RKO (cell line): Measurements from ENCODE around the gene ANKRD11.
A peak's percentile ranks its signal among the peaks of the same experiment; 100 is the strongest.
"Not testable (repeated sequence)": the region's sequence is repeated elsewhere in the genome, so short reads cannot be mapped to it uniquely, and the experiment has no call there.

Source experiments
- DNase-seq: peaks from one replicate; pipeline ENCODE4 v3.0.0-alpha.2; 2016; ENCODE audit warnings: low spot score

ANKRD11 gene

GRCh38 chr16:89478576-89479221 lies 11.7 kb downstream of the ANKRD11 start:
- DNase-seq: peak; percentile 52

GRCh38 chr16:89476811-89477261 lies 13.5 kb downstream of the ANKRD11 start:
- DNase-seq: no peak

- no peak for DNase-seq
Measured at GRCh38 chr16:89476379-89476778, 14.0 kb downstream of the ANKRD11 start.

- DNase-seq: no peak
Measured at GRCh38 chr16:89475144-89475543, 15.2 kb downstream of the ANKRD11 start.

- peak; percentile 51 for DNase-seq
Measured at GRCh38 chr16:89473791-89474414, 16.5 kb downstream of the ANKRD11 start.

GRCh38 chr16:89473136-89473712 lies 17.1 kb downstream of the ANKRD11 start:
- no peak for DNase-seq

- DNase-seq: no peak
Measured at GRCh38 chr16:89472711-89473075, 17.7 kb downstream of the ANKRD11 start.

GRCh38 chr16:89467382-89467781 lies 23.0 kb downstream of the ANKRD11 start:
- no peak for DNase-seq

- no peak for DNase-seq
Measured at GRCh38 chr16:89466920-89467319, 23.4 kb downstream of the ANKRD11 start.

GRCh38 chr16:89463312-89463711 lies 27.0 kb downstream of the ANKRD11 start:
- DNase-seq: not testable (repeated sequence)

GRCh38 chr16:89462639-89463038 lies 27.7 kb downstream of the ANKRD11 start:
- DNase-seq: not testable (repeated sequence)

- DNase-seq: not testable (repeated sequence)
Measured at GRCh38 chr16:89461890-89462289, 28.5 kb downstream of the ANKRD11 start.

- DNase-seq: no peak
Measured at GRCh38 chr16:89460556-89460955, 29.8 kb downstream of the ANKRD11 start.

- no peak for DNase-seq
Measured at GRCh38 chr16:89458967-89459366, 31.4 kb downstream of the ANKRD11 start.

- no peak for DNase-seq
Measured at GRCh38 chr16:89458551-89458950, 31.8 kb downstream of the ANKRD11 start.

- no peak for DNase-seq
Measured at GRCh38 chr16:89456419-89456959, 33.9 kb downstream of the ANKRD11 start.

- DNase-seq: no peak
Measured at GRCh38 chr16:89455692-89456091, 34.7 kb downstream of the ANKRD11 start.

- no peak for DNase-seq
Measured at GRCh38 chr16:89455178-89455577, 35.2 kb downstream of the ANKRD11 start.

GRCh38 chr16:89454378-89455125 lies 35.8 kb downstream of the ANKRD11 start:
- DNase-seq: not testable (repeated sequence)

- DNase-seq: no peak
Measured at GRCh38 chr16:89453501-89454321, 36.6 kb downstream of the ANKRD11 start.

- DNase-seq: no peak
Measured at GRCh38 chr16:89452925-89453324, 37.4 kb downstream of the ANKRD11 start.

GRCh38 chr16:89452241-89452640 lies 38.1 kb downstream of the ANKRD11 start:
- DNase-seq: no peak
